HG02938 (cell line): ENCODE results near the gene NFYA.

Source experiments
- ATAC-seq: cut with Tn5 transposase; IDR thresholded peaks from one replicate; pipeline ENCODE4 v1.9.1; 2021; ENCODE audit warnings: mild to moderate bottlenecking, moderate library complexity; ENCODE audit not compliant: unreplicated experiment

The NFYA gene

DNA sequence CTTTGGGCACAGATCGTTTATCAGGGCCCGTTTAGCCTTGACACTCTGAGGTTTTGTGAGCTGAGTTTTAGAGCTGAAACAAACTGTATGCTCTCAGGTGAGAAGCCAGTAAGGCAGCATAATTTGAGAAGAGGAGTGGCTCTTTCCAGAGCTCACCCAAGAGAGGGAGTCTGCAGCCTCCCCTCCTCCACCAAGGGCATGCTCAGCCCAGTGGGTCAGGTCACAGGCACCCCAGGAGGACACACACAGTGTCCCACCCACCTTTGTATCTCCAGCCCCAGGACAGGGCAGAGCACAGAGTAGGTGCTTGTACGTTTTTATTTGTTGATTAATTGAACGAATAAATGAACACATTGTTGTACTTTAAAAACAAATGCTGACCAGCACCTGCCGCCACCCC lies 27.1 kb upstream of the NFYA start:
- no peak for ATAC-seq

DNA sequence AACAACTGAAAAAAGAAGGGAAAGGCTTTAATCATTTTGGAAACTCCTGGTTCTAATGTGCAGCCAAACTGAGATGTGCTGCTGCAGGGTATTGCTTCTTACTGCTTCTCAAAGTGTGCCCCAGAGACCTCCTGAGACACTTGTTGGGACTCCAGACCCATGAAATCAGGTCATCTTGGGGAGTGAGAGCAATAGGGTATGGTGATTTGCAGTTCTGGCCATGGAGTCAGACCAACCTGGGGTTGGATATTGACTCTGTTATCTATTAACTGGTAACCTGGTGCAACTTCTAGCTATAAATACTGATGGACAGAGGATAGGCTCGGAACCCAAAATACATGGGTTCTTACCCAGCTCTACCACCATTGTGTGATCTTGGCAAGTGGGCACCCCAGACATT lies 26.7 kb upstream of the NFYA start:
- ATAC-seq = no peak

DNA sequence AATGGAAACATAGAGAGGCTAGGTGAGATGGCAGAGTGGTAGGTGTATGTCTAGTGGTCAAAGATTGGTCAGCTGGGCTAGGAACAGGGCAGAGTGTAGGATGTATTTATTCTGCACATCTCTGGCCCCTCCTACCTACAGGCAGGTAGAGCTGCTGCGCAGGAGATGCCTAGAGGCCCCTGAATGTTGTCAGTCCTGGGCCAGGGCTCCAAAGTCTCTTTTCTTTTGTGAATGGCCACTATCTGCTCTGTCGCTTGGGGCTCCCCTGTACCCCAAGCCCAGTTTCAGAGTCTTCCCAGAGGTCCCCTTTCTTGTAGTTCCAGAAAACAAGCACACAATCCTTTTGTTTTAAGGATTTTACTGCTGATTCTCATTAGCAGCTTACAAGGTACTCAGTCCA lies 25.5 kb upstream of the NFYA start:
- ATAC-seq = no peak

DNA sequence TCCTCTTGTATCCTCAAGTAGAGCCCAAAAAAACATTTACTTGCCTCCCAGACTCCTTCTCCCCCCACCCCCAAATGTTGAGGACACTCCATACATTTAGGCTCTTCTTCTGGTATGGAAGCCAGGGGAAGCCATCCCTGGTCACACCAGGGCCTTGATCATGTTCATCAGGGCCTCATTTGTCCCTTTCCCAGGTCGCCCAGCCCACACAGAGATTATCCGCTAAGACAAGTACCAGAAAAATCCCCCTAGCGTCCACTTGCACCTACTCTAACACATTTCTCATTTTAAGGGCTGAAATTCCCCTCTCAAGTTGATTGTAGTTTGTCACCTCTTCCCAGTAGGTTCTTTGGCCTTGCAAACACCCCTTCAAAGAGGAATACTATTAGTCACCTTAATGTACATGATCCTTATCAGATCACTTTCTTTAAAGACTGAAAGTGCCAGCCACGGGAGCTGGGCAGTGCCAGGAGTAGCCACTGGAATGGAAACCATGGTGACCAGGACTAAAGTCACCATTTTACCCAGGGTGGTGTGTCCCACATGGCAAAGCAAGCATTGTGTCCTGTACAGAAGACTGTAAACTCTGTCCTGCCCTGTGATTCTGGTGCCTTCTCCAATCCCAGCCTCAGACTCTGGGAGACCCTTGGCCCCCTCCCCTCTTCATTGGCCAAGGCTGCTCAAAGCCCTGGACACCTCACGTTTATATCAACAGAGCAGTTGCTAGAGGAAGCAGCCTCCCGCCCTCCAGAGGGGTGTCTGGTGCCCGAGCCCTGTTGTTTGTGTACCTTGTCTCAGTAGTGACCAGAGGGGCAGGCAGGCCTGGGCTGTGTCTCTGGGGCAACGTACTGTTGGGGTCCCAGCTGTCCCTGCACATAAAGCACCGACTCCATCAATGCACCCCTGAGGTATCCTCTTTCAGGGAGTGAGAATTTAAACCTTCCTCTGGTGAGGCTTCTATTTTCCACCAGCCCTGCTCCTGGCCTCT lies 24.7 kb upstream of the NFYA start:
- ATAC-seq = no peak

DNA sequence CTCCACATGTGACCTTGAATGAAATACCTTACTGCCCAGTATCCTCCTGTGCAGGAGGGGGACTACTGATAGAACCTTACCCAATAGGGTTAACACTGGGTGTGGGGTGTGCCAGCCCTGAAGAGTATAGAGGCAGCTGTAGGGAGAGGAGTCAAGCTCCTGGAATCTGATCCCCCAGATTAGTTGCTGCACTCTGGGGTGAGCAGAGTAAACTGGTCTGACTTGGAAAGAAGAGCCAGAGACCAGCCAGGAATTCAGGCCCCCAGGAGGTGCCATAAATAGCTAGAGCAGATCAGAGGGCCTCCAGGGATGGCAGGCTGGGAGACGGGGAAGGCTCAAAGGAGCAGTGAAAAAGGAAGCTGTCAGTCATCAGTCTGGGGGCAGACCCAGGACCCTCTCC lies 23.3 kb upstream of the NFYA start:
- no peak for ATAC-seq

DNA sequence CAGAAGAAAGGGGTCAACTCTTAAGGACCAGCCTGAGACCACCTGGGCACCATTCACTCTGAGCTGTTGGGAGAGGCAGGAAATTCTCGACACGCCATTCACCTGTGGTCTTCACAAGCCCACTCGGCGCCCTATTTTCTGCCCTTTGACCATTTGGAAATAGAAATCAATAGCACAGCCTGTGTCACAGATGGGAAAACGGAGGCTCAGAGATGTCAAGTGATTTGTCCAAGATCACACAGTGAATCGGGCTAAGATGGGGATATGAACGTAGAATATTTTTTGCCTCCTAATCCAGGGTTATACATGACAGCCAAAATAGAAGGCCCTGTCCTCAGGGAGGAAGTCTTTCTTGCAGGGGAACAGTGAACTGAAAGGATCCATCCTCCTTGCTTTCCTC lies 22.8 kb upstream of the NFYA start:
- no peak for ATAC-seq

DNA sequence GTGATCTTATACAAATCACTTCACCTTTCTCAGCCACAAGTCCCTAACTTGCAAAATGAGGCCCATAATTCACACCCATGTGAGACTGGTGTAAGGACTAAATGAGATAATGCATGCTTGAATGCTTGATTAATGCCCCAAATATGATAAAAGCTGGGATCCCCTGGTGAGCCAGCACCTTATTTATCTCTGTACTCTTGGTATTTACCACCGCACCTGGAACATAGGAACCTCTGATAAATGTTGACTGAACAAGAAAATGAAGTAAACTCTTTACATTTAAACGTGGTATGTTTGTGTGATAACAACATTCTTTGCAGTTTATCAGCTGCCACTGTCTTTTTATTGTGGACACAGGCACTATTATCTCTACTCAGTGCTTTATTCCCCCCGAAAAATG lies 22.2 kb upstream of the NFYA start:
- ATAC-seq = no peak

DNA sequence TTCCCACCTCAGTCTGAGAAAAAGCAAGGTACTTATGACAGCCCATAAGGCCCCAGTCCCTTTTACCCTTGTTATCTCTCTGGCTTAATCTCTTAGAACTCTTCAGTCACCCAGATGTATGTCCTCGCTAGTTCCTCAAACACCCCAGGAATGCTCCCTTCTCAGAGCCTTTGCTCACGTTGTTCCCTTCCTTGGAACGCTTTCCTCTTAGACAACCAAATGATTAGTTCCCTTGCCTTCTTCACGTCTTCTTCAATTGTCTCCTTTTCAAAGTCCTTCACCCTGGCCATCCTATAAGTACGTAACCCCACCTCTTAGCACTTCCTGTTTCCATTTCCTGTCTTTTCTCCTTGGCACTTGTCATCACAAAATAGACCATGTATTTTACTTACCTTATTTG lies 20.9 kb upstream of the NFYA start:
- no peak for ATAC-seq

DNA sequence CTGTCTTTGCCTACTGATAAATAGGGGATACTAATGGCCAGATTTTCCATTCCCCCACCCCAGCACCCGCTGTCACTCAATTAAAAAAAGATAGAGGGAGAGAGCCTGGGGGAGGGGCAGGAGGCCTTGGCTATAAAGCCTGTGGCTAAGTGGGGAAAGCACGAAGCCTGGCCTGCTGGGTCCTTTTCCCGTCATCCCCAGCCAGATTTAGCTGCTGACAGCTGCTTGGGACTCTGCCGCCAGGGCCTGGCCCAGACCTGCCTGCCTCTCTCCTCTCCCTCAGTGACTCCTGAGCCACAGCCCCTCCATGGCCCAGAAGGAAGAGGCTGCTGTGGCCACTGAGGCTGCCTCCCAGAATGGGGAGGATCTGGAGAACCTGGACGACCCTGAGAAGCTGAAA lies 19.7 kb upstream of the NFYA start, which contains the start of gene APOBEC2:
Gene APOBEC2, plus strand, starts transcription at position 162 of the 400 bp plus-strand sequence. Its CDS starts 146 bp downstream, at position 308.
- ATAC-seq = no peak

DNA sequence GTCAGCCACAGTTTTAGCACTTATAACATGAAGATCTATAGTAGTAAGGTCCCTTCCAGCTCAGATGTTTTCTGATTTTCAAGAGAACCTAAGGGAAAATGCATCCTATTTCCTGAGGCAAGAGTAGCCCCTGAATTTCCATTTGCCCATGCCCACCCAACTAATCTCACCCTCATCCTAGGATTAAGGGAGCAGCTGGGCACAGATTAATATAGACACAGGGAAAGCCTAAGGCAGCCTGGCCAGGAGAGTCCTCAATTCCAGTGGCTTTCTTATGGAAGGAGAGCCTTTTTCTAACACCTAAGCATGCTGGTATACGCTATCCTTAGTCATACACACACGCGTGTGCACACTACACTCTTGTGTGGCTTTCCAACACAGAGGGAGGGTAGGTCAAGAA lies 18.3 kb upstream of the NFYA start:
- ATAC-seq = no peak

DNA sequence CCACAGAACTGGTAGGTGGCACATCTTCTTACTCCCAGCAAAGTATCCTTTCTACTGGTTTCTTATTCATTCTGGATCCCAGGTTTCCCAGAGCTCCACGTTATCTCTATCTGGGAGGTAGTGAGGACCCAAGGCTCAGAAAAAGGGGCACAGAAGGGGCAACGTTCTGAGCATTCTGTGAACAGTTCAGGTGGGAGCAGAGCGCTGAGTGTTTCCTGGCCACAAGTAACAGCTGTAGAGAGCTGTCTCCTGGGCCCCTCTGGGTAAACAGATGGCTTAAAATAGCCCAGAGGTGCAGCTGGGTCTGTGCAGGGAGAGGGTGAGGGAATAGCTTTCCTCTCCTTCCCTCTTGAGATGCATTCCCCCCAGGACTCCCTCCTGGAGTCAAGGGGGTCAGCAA lies 17.6 kb upstream of the NFYA start:
- ATAC-seq = no peak

DNA sequence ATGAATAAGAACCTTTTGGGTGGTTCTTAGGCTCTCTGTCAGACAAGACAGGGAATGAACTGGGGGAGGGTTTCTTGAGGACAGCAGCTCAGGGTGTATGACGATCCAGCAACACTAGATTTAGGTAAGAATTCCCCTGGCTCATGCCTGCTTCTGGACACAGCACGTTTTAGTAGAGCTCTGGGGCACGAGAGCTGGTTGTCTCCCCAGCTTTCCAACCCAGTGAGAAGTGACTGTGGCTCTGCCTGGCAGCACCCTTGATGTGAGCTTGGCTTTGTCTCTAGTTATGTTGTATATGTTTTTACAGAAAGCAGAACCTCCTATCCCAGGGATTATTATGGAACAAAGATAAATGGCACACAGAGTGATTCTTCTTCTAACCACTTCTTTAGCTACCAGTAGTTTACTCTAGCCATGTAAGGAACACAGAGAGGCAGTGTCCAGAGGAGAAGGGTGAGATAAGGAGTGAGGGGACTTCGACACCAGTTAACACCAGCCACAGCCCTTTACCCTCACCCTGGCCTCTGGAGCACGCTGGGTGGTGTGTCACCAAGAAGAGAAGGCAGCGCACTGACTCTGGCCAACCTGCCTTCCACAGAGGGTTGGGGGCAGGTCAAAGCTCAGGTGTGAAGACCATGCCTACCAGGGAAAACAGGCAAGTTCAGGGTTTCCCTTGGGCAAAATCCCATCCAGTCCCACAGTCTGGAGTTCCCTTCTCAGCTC lies 15.8 kb upstream of the NFYA start:
- ATAC-seq = no peak

DNA sequence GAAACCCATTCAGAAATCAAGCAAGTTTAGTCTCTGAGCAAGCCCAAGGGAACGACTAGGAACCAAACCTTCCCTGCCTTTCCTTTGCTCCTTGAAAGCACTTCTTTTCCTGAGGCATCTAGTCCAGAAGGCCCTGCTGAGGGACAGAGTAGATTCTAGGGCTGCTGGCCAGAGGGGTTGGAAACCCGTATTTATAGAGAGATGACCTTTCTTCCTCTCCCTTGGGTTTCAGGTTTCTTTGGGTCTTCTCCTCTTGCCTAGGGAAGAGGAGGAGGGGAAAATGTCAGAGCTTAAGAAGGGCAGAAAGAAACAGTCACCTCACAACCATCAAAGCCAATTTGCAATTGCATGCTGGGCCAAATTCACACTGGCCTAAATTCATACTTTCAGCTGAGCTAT lies 14.0 kb upstream of the NFYA start:
- no peak for ATAC-seq

DNA sequence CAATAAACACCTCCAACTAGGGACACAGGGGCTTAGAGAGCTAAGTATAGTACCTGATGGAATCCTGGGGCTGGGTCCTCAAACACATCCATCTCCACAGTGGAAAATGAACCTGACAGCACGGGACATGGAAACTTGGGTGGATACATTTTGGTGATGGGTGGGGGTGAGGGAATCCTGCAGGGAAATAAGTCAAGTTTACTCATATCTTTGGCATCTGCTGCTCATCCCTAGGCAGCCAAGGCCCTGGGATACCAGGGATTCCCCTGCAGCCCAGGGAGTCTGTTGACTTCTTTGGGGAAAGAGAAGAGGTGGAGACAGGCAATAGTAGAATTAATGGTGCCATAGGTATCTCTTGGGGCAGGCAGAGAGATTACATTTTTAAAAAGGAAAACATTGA lies 13.2 kb upstream of the NFYA start:
- no peak for ATAC-seq

DNA sequence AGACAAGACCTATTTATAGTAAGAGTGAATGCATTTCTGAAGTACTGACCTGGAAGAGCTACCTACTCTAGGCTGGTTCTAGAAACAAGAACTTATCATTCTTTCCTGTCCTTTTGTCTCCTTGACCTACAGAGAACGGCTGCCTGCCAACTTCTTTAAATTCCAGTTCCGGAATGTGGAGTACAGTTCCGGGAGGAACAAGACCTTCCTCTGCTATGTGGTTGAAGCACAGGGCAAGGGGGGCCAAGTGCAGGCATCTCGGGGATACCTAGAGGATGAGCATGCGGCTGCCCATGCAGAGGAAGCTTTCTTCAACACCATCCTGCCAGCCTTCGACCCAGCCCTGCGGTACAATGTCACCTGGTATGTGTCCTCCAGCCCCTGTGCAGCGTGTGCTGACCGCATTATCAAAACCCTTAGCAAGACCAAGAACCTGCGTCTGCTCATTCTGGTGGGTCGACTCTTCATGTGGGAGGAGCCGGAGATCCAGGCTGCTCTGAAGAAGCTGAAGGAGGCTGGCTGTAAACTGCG lies 11.5 kb upstream of the NFYA start:
- ATAC-seq = no peak

DNA sequence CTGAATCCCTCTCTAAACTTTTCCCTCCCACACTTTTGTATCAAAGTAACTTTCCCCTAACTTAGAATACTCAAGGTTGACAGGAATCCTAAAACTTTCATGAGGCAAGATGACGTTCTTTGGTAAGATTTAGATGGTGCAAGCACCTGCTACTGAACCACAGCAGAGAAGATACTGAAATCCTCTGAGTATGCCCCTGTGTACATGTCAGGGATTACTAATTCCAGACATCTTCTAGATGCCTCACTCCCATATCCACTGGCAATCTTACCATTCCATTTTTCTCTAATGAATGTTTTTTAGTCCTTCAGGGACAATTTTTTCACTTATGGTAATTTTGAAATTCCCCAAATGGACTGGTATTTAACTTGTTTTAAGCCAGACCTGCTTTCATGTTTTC lies 10.7 kb upstream of the NFYA start:
- no peak for ATAC-seq

DNA sequence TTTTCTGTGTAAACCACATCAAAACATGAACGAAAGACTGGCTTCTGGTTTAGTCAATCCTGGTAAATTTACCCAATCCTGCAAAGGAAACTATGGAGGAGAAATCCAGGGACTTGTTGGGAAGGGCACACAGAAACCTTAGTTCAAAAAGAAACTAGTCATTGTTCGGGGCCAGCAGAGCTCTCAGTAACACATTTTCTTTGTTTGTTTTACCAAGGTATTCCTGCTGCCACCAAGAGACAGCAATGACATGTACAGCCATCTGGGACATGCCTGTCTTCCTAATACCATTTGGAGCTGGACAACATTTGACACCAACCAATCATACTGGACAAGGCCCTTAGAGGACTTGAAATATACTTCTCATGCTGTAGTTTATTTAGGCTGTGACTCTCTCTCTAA lies 8.9 kb upstream of the NFYA start:
- no peak for ATAC-seq

DNA sequence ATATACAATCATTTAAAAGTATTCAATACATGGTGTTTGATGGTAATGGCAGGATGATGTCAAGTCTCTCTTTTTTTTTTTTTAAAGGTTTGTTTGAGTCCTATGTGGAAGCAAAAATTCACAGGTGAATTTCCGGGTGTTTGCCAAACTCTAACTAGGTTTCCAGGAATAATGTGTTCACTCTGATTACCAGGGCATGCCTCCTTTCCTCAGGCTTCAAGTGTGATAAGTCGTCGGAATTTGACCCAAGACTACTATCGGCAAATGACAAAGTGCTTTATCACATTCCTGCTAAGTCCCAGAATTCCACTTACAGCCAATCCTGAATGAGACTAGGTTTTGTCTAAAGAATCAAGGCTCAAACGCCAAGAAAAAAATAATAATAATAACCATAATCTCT lies 7.9 kb upstream of the NFYA start:
- ATAC-seq = no peak

DNA sequence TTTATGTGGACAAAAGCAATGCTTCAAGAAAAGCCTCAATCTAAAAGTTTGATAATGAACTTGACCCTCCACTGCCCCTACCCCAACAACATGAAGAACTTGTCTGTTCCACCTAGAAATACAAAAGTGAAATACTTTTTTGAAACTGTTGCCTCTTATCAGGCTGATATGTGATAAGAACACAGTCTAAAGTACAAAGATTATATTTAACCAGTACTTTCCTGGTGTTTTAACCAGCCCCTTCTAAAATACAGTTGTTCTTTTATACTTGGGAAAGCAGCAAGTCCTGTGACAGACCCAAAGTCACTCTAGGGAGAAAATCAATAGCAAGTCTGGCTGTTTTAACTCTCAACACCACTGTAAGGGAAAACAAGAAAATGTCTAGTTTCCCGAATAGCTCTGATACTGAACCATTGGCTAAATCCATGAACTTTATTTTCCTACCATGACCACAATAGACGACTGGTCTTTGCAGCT lies 7.2 kb upstream of the NFYA start:
- no peak for ATAC-seq

DNA sequence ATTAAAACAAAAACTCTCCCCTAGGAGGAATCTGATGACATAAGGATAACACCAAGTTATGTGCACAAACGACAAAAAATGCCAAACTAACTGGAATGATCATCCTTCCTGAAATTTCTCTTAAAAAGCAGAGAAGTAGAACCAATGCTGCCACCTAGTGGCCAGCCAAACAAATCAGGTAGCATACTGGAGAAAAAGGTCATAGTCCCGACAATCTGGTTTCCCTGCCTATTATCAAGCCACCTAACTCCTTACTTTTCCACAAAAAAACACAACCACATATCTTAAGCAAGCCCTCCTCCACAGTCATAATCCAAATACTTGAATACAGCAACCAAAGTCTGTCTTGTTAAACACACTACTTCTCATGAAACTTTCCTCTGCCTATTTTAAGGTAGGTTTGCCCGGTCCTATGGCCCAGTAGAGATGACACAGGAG lies 5.9 kb upstream of the NFYA start:
- no peak for ATAC-seq

DNA sequence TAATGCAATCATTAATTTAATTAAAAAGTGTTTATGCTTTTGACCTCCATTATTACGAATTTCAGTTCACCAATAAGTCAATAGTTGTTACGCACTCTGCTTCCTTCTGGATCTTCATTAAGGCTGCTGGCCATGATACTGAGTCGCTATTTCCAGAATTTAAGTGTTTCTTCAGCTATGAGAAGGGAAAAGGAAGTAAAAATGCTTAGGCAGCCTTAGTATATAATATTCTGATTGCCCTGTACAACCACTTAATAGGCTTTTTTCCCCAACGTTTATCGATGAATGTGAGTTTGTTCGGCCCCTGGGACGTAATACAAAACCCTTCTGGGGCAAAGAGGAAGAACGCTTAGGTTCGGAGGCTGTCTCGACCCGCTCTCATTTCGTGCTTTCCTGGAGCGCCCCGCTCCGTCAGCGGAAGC lies 1.3 kb upstream of the NFYA start:
- no peak for ATAC-seq
